ENCODE results near the gene METAP2.
"Not testable (repeated sequence)": the region's sequence is repeated elsewhere in the genome, so short reads cannot be mapped to it uniquely, and the experiment has no call there.

Gene METAP2

GRCh38 chr12:95480230-95480629 is 6.3 kb downstream of the METAP2 start:
- H3K4me3 Mint-ChIP-seq = no peak overlapping the region
- H3K9me3 Mint-ChIP-seq = no peaks in the 10 kb centered on the region
- H3K27ac Mint-ChIP-seq = no peak overlapping the region
- CTCF ChIA-PET = no interaction called here
- H3K27me3 Mint-ChIP-seq = no peaks in the 10 kb centered on the region
- peaks cover 57% of the 10 kb centered on the region for H3K36me3 Mint-ChIP-seq
- no peak for DNase-seq
- peaks cover 63% of the 10 kb centered on the region for H3K4me1 Mint-ChIP-seq

GRCh38 chr12:95481072-95481471 is 7.1 kb downstream of the METAP2 start:
- Mint-ChIP-seq H3K4me1 (peaks cover 55% of the 10 kb centered on the region), H3K4me3 (no peak overlapping the region), H3K36me3 (peaks cover 51% of the 10 kb centered on the region), H3K9me3 (no peaks in the 10 kb centered on the region), H3K27me3 (no peaks in the 10 kb centered on the region), H3K27ac (peak overlapping the region; percentile 77)
- DNase-seq = no peak
- CTCF ChIA-PET = no interaction called here

- peak overlapping the region; percentile 66 for H3K27ac Mint-ChIP-seq
- no peaks in the 10 kb centered on the region for H3K9me3 Mint-ChIP-seq
- H3K4me1 Mint-ChIP-seq = peaks cover 48% of the 10 kb centered on the region
- CTCF ChIA-PET = no interaction called here
- no peaks in the 10 kb centered on the region for H3K27me3 Mint-ChIP-seq
- DNase-seq = no peak
- H3K36me3 Mint-ChIP-seq = peaks cover 53% of the 10 kb centered on the region
- no peak overlapping the region for H3K4me3 Mint-ChIP-seq
Observed at GRCh38 chr12:95481888-95482287, 7.9 kb downstream of the METAP2 start.

GRCh38 chr12:95482564-95482963 is 8.6 kb downstream of the METAP2 start:
- CTCF ChIA-PET, H3K27ac Mint-ChIP-seq: not testable (repeated sequence)
- H3K4me1 Mint-ChIP-seq = peaks cover 46% of the 10 kb centered on the region

GRCh38 chr12:95484524-95484923 is 10.6 kb downstream of the METAP2 start:
- no peaks in the 10 kb centered on the region for H3K27me3 Mint-ChIP-seq
- no peak overlapping the region for H3K4me3 Mint-ChIP-seq
- no peak for DNase-seq
- peaks cover 47% of the 10 kb centered on the region for H3K36me3 Mint-ChIP-seq
- no peaks in the 10 kb centered on the region for H3K9me3 Mint-ChIP-seq
- peak overlapping the region; percentile 55 for H3K27ac Mint-ChIP-seq
- CTCF ChIA-PET = no interaction called here
- peaks cover 28% of the 10 kb centered on the region for H3K4me1 Mint-ChIP-seq

More at GRCh38 chr12:95482564-95482963, 8.6 kb downstream of the METAP2 start:
- H3K36me3 Mint-ChIP-seq = peaks cover 58% of the 10 kb centered on the region
- H3K4me3 Mint-ChIP-seq, DNase-seq, H3K9me3 Mint-ChIP-seq, H3K27me3 Mint-ChIP-seq: not testable (repeated sequence)

- H3K4me1 Mint-ChIP-seq = peaks cover 4% of the 10 kb centered on the region
- CTCF ChIA-PET = no interaction called here
- no peaks in the 10 kb centered on the region for H3K27me3 Mint-ChIP-seq
- H3K4me3 Mint-ChIP-seq = no peak overlapping the region
- no peak overlapping the region for H3K27ac Mint-ChIP-seq
- peaks cover 42% of the 10 kb centered on the region for H3K36me3 Mint-ChIP-seq
- H3K9me3 Mint-ChIP-seq = no peaks in the 10 kb centered on the region
- DNase-seq = no peak
Observed at GRCh38 chr12:95487024-95487423, 13.1 kb downstream of the METAP2 start.

GRCh38 chr12:95492462-95492861 is 18.5 kb downstream of the METAP2 start:
- peak overlapping the region; percentile 11 for H3K27ac Mint-ChIP-seq
- DNase-seq = no peak
- no peaks in the 10 kb centered on the region for H3K4me1 Mint-ChIP-seq
- no peaks in the 10 kb centered on the region for H3K9me3 Mint-ChIP-seq
- H3K27me3 Mint-ChIP-seq = no peaks in the 10 kb centered on the region
- CTCF ChIA-PET = no interaction called here
- H3K4me3 Mint-ChIP-seq = no peak overlapping the region
- H3K36me3 Mint-ChIP-seq = peaks cover 45% of the 10 kb centered on the region

GRCh38 chr12:95494888-95495287 is 20.9 kb downstream of the METAP2 start:
- Mint-ChIP-seq H3K9me3 (no peaks in the 10 kb centered on the region), H3K27me3 (no peaks in the 10 kb centered on the region), H3K4me1 (peaks cover 13% of the 10 kb centered on the region), H3K4me3 (no peak overlapping the region), H3K36me3 (peaks cover 57% of the 10 kb centered on the region), H3K27ac (no peak overlapping the region)
- no peak for DNase-seq
- CTCF ChIA-PET = no interaction called here

GRCh38 chr12:95495433-95495832 is 21.5 kb downstream of the METAP2 start:
- no peak overlapping the region for H3K4me3 Mint-ChIP-seq
- peaks cover 13% of the 10 kb centered on the region for H3K4me1 Mint-ChIP-seq
- H3K27me3 Mint-ChIP-seq = no peaks in the 10 kb centered on the region
- no peaks in the 10 kb centered on the region for H3K9me3 Mint-ChIP-seq
- H3K36me3 Mint-ChIP-seq = peaks cover 61% of the 10 kb centered on the region
- CTCF ChIA-PET = no interaction called here
- no peak for DNase-seq
- H3K27ac Mint-ChIP-seq = no peak overlapping the region

- H3K4me3 Mint-ChIP-seq = no peak overlapping the region
- peaks cover 13% of the 10 kb centered on the region for H3K4me1 Mint-ChIP-seq
- H3K9me3 Mint-ChIP-seq = no peaks in the 10 kb centered on the region
- CTCF ChIA-PET = no interaction called here
- no peak for DNase-seq
- H3K27ac Mint-ChIP-seq = no peak overlapping the region
- H3K36me3 Mint-ChIP-seq = peaks cover 57% of the 10 kb centered on the region
- no peaks in the 10 kb centered on the region for H3K27me3 Mint-ChIP-seq
Observed at GRCh38 chr12:95497031-95497430, 23.1 kb downstream of the METAP2 start.

GRCh38 chr12:95498968-95499367 is 25.0 kb downstream of the METAP2 start:
- Mint-ChIP-seq H3K4me3 (no peak overlapping the region), H3K9me3 (no peaks in the 10 kb centered on the region), H3K27me3 (no peaks in the 10 kb centered on the region), H3K27ac (no peak overlapping the region), H3K4me1 (peaks cover 15% of the 10 kb centered on the region), H3K36me3 (peaks cover 72% of the 10 kb centered on the region)
- CTCF ChIA-PET = no interaction called here
- no peak for DNase-seq

GRCh38 chr12:95499772-95500171 is 25.8 kb downstream of the METAP2 start:
- Mint-ChIP-seq H3K27me3 (no peaks in the 10 kb centered on the region), H3K9me3 (no peaks in the 10 kb centered on the region), H3K27ac (no peak overlapping the region), H3K4me3 (no peak overlapping the region), H3K36me3 (peaks cover 72% of the 10 kb centered on the region), H3K4me1 (peaks cover 15% of the 10 kb centered on the region)
- DNase-seq = no peak
- CTCF ChIA-PET = no interaction called here

- Mint-ChIP-seq H3K27me3 (no peaks in the 10 kb centered on the region), H3K4me3 (no peak overlapping the region), H3K9me3 (no peaks in the 10 kb centered on the region), H3K27ac (no peak overlapping the region), H3K36me3 (peaks cover 52% of the 10 kb centered on the region), H3K4me1 (peaks cover 9% of the 10 kb centered on the region)
- CTCF ChIA-PET = no interaction called here
- DNase-seq = no peak
Observed at GRCh38 chr12:95504140-95504539, 30.2 kb downstream of the METAP2 start.

GRCh38 chr12:95505039-95505438 is 31.1 kb downstream of the METAP2 start:
- Mint-ChIP-seq H3K4me3 (no peak overlapping the region), H3K27ac (no peak overlapping the region)
- CTCF ChIA-PET = no interaction called here

GRCh38 chr12:95506707-95507523 is 33.0 kb downstream of the METAP2 start:
- Mint-ChIP-seq H3K27ac (no peak overlapping the region), H3K27me3 (no peaks in the 10 kb centered on the region), H3K4me3 (no peak overlapping the region), H3K4me1 (peaks cover 2% of the 10 kb centered on the region), H3K9me3 (no peaks in the 10 kb centered on the region), H3K36me3 (peaks cover 49% of the 10 kb centered on the region)
- no peak for DNase-seq
- CTCF ChIA-PET = no interaction called here

More at GRCh38 chr12:95505039-95505438, 31.1 kb downstream of the METAP2 start:
- peaks cover 48% of the 10 kb centered on the region for H3K36me3 Mint-ChIP-seq
- H3K9me3 Mint-ChIP-seq = no peaks in the 10 kb centered on the region
- no peaks in the 10 kb centered on the region for H3K27me3 Mint-ChIP-seq
- no peak for DNase-seq
- H3K4me1 Mint-ChIP-seq = peaks cover 2% of the 10 kb centered on the region
